NOMO-1 (cell line): Measurements from ENCODE around the gene WDFY1.

Experiments
- DNase-seq, 2 experiments: peaks; one replicate each; lab custom pipeline; 2025; ENCODE audit not compliant: unreplicated experiment in 2 of 2; lab: John Stamatoyannopoulos, UW

The WDFY1 gene

GRCh38 chr2:223826995-223827394 is 118.1 kb downstream of the WDFY1 start:
- DNase-seq: no peak
